HEK293 (cell line): ENCODE results near the gene SYNDIG1.

Source experiments
- CTCF ChIA-PET: fragments of 350-600 bp; formaldehyde crosslinking; extraction: SDS; loops from one replicate; lab custom pipeline; 2021; ENCODE audit warnings: antibody characterized with exemption; lab: Yijun Ruan, JAX
- POLR2A ChIA-PET: fragments of 300-600 bp; formaldehyde crosslinking; extraction: SDS; loops from one replicate; lab custom pipeline; 2020; ENCODE audit warnings: antibody characterized with exemption, inconsistent platforms; lab: Yijun Ruan, JAX
- H3K27ac ChIP-seq: fragments of 200-500 bp; sonication (Bioruptor generic); 2 replicates; pipeline ENCODE4 v1.5.1; 2014; ENCODE audit warnings: low read depth, low read length, control low read depth, inconsistent platforms; ENCODE audit errors: extremely low read depth
- H3K36me3 ChIP-seq, 2 experiments: fragments of 200-500 bp in 1 of 2; sonication (Bioruptor generic) in 1 of 2; 1 replicate in 1 of 2; 2 replicates in 1 of 2; pipeline ENCODE4 v1.5.1; 2014 to 2017; ENCODE audit warnings: inconsistent platforms in 2 of 2, low read length in 2 of 2; ENCODE audit not compliant: control insufficient read depth in 2 of 2, insufficient read depth in 1 of 2
- H3K4me1 ChIP-seq: fragments of 200-500 bp; sonication (Bioruptor generic); 2 replicates; pipeline ENCODE4 v1.5.1; 2014; ENCODE audit warnings: mild to moderate bottlenecking, low read length, inconsistent platforms; ENCODE audit not compliant: control insufficient read depth, insufficient read depth
- H3K4me3 ChIP-seq: 2 replicates; pipeline ENCODE4 v1.5.1; 2011; ENCODE audit warnings: low read depth, mild to moderate bottlenecking, control low read depth, low read length, moderate library complexity
- H3K9me3 ChIP-seq: fragments of 200-500 bp; sonication (Bioruptor generic); 2 replicates; pipeline ENCODE4 v1.5.1; 2014; ENCODE audit warnings: low read depth, low read length, inconsistent platforms; ENCODE audit not compliant: control insufficient read depth, insufficient read depth
- BCL6B ChIP-seq: fragments of 450-650 bp; formaldehyde crosslinking; IDR thresholded peaks from 2 replicates; pipeline ENCODE4 v1.5.1; 2017; ENCODE audit warnings: missing biosample characterization, missing genetic modification characterization
- HOXC10 ChIP-seq: sonication (generic); formaldehyde crosslinking; IDR thresholded peaks from 2 replicates; pipeline ENCODE4 v1.8.1; 2023; ENCODE audit warnings: mild to moderate bottlenecking, missing genetic modification reagents
- KLF1 ChIP-seq: fragments of 450-650 bp; formaldehyde crosslinking; IDR thresholded peaks from 2 replicates; pipeline ENCODE4 v1.5.1; 2016; ENCODE audit warnings: missing biosample characterization, missing genetic modification characterization
- PATZ1 ChIP-seq: fragments of 450-650 bp; formaldehyde crosslinking; IDR thresholded peaks from 2 replicates; pipeline ENCODE4 v1.5.1; 2016; ENCODE audit warnings: missing biosample characterization, missing genetic modification characterization
- SP3 ChIP-seq: fragments of 450-650 bp; formaldehyde crosslinking; IDR thresholded peaks from 2 replicates; pipeline ENCODE4 v1.5.1; 2016; ENCODE audit warnings: missing biosample characterization, missing genetic modification characterization
- ZBTB7A ChIP-seq: fragments of 450-650 bp; formaldehyde crosslinking; IDR thresholded peaks from 2 replicates; pipeline ENCODE4 v1.5.1; 2016; ENCODE audit warnings: low read depth, missing biosample characterization, missing genetic modification characterization
- ZFHX2 ChIP-seq: fragments of 450-650 bp; formaldehyde crosslinking; conservative IDR thresholded peaks from 2 replicates; pipeline ENCODE4 v1.5.1; 2016; ENCODE audit warnings: missing biosample characterization, missing genetic modification characterization
- ZNF202 ChIP-seq: fragments of 450-650 bp; formaldehyde crosslinking; IDR thresholded peaks from 2 replicates; pipeline ENCODE4 v1.5.1; 2016; ENCODE audit warnings: missing biosample characterization, missing genetic modification characterization, borderline replicate concordance
- ZNF24 ChIP-seq: fragments of 450-650 bp; formaldehyde crosslinking; IDR thresholded peaks from 2 replicates; pipeline ENCODE4 v1.5.1; 2016; ENCODE audit warnings: missing biosample characterization, missing genetic modification characterization
- ZNF26 ChIP-seq: fragments of 450-650 bp; formaldehyde crosslinking; IDR thresholded peaks from 2 replicates; pipeline ENCODE4 v1.5.1; 2016; ENCODE audit warnings: missing biosample characterization, missing genetic modification characterization
- ZNF473 ChIP-seq: fragments of 450-650 bp; formaldehyde crosslinking; IDR thresholded peaks from 2 replicates; pipeline ENCODE4 v1.5.1; 2017; ENCODE audit warnings: missing biosample characterization, missing genetic modification characterization
- ZNF501 ChIP-seq: fragments of 450-650 bp; formaldehyde crosslinking; IDR thresholded peaks from 2 replicates; pipeline ENCODE4 v1.5.1; 2016; ENCODE audit warnings: missing biosample characterization, missing genetic modification characterization
- ZNF510 ChIP-seq: fragments of 450-650 bp; formaldehyde crosslinking; IDR thresholded peaks from 2 replicates; pipeline ENCODE4 v1.5.1; 2018; ENCODE audit warnings: mild to moderate bottlenecking, missing genetic modification characterization, missing biosample characterization; ENCODE audit not compliant: insufficient replicate concordance
- ZNF629 ChIP-seq: fragments of 450-650 bp; formaldehyde crosslinking; IDR thresholded peaks from 2 replicates; pipeline ENCODE4 v1.5.1; 2017; ENCODE audit warnings: missing biosample characterization, missing genetic modification characterization
- ZNF645 ChIP-seq: fragments of 450-650 bp; formaldehyde crosslinking; IDR thresholded peaks from 2 replicates; pipeline ENCODE4; 2016; ENCODE audit warnings: missing biosample characterization, missing genetic modification characterization
- ZNF664 ChIP-seq: fragments of 450-650 bp; formaldehyde crosslinking; IDR thresholded peaks from 2 replicates; pipeline ENCODE4 v1.5.1; 2016; ENCODE audit warnings: missing biosample characterization, missing genetic modification characterization
- ZNF677 ChIP-seq: fragments of 450-650 bp; IDR thresholded peaks from 2 replicates; pipeline ENCODE4 v1.5.0; 2018; ENCODE audit warnings: missing biosample characterization, mild to moderate bottlenecking, missing genetic modification characterization, moderate library complexity
- ZNF704 ChIP-seq: fragments of 450-650 bp; formaldehyde crosslinking; IDR thresholded peaks from 2 replicates; pipeline ENCODE4 v1.5.1; 2016; ENCODE audit warnings: missing biosample characterization, missing genetic modification characterization
- ZNF776 ChIP-seq: fragments of 450-650 bp; formaldehyde crosslinking; IDR thresholded peaks from 2 replicates; pipeline ENCODE4 v1.5.0; 2017; ENCODE audit warnings: missing biosample characterization, missing genetic modification characterization, borderline replicate concordance
- ZSCAN16 ChIP-seq: fragments of 450-650 bp; formaldehyde crosslinking; IDR thresholded peaks from 2 replicates; pipeline ENCODE4 v1.5.1; 2016; ENCODE audit warnings: missing biosample characterization, missing genetic modification characterization
- ZSCAN5A ChIP-seq: fragments of 450-650 bp; formaldehyde crosslinking; IDR thresholded peaks from 2 replicates; pipeline ENCODE4 v1.5.1; 2016; ENCODE audit warnings: missing biosample characterization, missing genetic modification characterization

SYNDIG1 gene

GRCh38 chr20:24462460-24463010, 6.9 kb upstream of the SYNDIG1 start (continued):
- no peak for TF ChIP-seq ZSCAN5A (tag by site-specific recombination)

- POLR2A ChIA-PET, result no interaction called here
- CTCF ChIA-PET, result no interaction called here
- no peak overlapping the region for H3K27ac ChIP-seq
- H3K9me3 ChIP-seq, result no peaks in the 10 kb centered on the region
- H3K4me1 ChIP-seq, result no peaks in the 10 kb centered on the region
- TF ChIP-seq ZNF776 (no peak), ZNF664 (tag by site-specific recombination) (no peak), KLF1 (no peak), PATZ1 (tag by site-specific recombination) (no peak), ZNF26 (tag by site-specific recombination) (no peak), ZNF677 (tag by site-specific recombination) (no peak), ZNF202 (tag by site-specific recombination) (no peak), ZNF704 (tag by site-specific recombination) (no peak), ZNF645 (no peak), HOXC10 (CRISPR knock-in tag) (no peak), ZBTB7A (no peak), ZNF24 (tag by site-specific recombination) (no peak), SP3 (tag by site-specific recombination) (no peak), ZSCAN16 (tag by site-specific recombination) (no peak), ZNF473 (tag by site-specific recombination) (no peak), ZNF510 (tag by site-specific recombination) (no peak), ZFHX2 (tag by site-specific recombination) (no peak), ZNF501 (tag by site-specific recombination) (no peak), BCL6B (tag by site-specific recombination) (no peak), ZNF629 (tag by site-specific recombination) (no peak)
- TF ChIP-seq, all 188 proteins: peak for 0
- Histone ChIP-seq H3K36me3 (no peaks in the 10 kb centered on the region), H3K4me3 (no peak overlapping the region)
Measured at GRCh38 chr20:24465159-24465558, 4.3 kb upstream of the SYNDIG1 start.
